Hepatocyte (in vitro differentiated cells): ENCODE measurements around the gene C10orf120. TPM values are rescaled to one million over a fixed set of nuclear protein-coding genes. Genes with fewer than 3 reads are reported as not detected.

Source experiments
- DNase-seq: peaks from one replicate; pipeline ENCODE4 v3.0.0-alpha.2; 2016; ENCODE audit warnings: low spot score
- H2AFZ ChIP-seq: fragments of 200-600 bp; sonication (generic); 2 replicates; pipeline ENCODE4 v1.6.0; 2016; ENCODE audit warnings: antibody characterized with exemption, mild to moderate bottlenecking
- H3K27ac ChIP-seq: fragments of 200-600 bp; sonication (generic); 2 replicates; pipeline ENCODE4 v1.5.1; 2016; ENCODE audit warnings: mild to moderate bottlenecking
- H3K27me3 ChIP-seq: fragments of 200-600 bp; sonication (generic); 2 replicates; pipeline ENCODE4 v1.6.1; 2016
- H3K36me3 ChIP-seq: fragments of 200-600 bp; sonication (generic); replicated peaks from 2 replicates; pipeline ENCODE4 v1.5.1; 2016; ENCODE audit warnings: low read depth; ENCODE audit not compliant: insufficient read depth
- H3K4me1 ChIP-seq: fragments of 200-600 bp; sonication (generic); 2 replicates; pipeline ENCODE4 v1.5.1; 2016; ENCODE audit warnings: mild to moderate bottlenecking, moderate library complexity; ENCODE audit not compliant: insufficient read depth
- H3K4me2 ChIP-seq: fragments of 200-600 bp; sonication (generic); 2 replicates; pipeline ENCODE4 v1.6.0; 2016
- H3K4me3 ChIP-seq: fragments of 200-600 bp; sonication (generic); 2 replicates; pipeline ENCODE4 v1.5.1; 2016; ENCODE audit warnings: mild to moderate bottlenecking
- H3K79me2 ChIP-seq: fragments of 200-600 bp; sonication (generic); 2 replicates; pipeline ENCODE4 v1.6.0; 2017; ENCODE audit warnings: mild to moderate bottlenecking
- H3K9me2 ChIP-seq: fragments of 200-600 bp; sonication (generic); replicated peaks from 2 replicates; pipeline ENCODE4 v1.6.0; 2017; ENCODE audit warnings: mild to moderate bottlenecking; ENCODE audit not compliant: insufficient read depth
- H3K9me3 ChIP-seq: fragments of 200-600 bp; sonication (generic); 2 replicates; pipeline ENCODE4 v1.5.1; 2016; ENCODE audit warnings: low read depth, mild to moderate bottlenecking
- H4K20me1 ChIP-seq: fragments of 200-600 bp; sonication (generic); 2 replicates; pipeline ENCODE4 v1.6.0; 2016; ENCODE audit warnings: mild to moderate bottlenecking; ENCODE audit not compliant: insufficient read depth, poor library complexity, severe bottlenecking
- EZH2 ChIP-seq: fragments of 200-600 bp; sonication (generic); IDR thresholded peaks from 2 replicates; pipeline ENCODE4 v1.6.1; 2016; ENCODE audit warnings: antibody characterized with exemption, mild to moderate bottlenecking, borderline replicate concordance
- EZH2phosphoT487 ChIP-seq: fragments of 200-600 bp; sonication (generic); IDR thresholded peaks from one replicate; pipeline ENCODE4 v1.6.1; 2018; ENCODE audit warnings: antibody characterized with exemption, mild to moderate bottlenecking, low read depth, moderate library complexity; ENCODE audit not compliant: unreplicated experiment, severe bottlenecking
- WGBS: methylation state at CpG from one replicate; pipeline ENCODE4 v1.1.6; 2016; ENCODE audit warnings: low lambda C conversion rate; ENCODE audit errors: missing lambda C conversion rate; 5-methylcytosine and 5-hydroxymethylcytosine counted together
- polyA plus RNA-seq: library from polyadenylated mRNA; unstranded; fragments of >200 nt; fragmentation: Nextera tagmentation; extraction: Ambion mirVana; gene quantifications from 2 replicates; pipeline ENCODE4 v1.2.1, GENCODE V29; 2016
- total RNA-seq: library from RNA; depleted of rRNA; stranded (reverse); fragments of >200 nt; gene quantifications from 2 replicates; pipeline ENCODE4 v1.2.3, GENCODE V29; 2014
- TF ChIP-seq, protein P1 (sequence below): fragments of 200-600 bp; sonication (generic); IDR thresholded peaks from 2 replicates; pipeline ENCODE4 v1.5.1; 2016; ENCODE audit warnings: antibody characterized with exemption, mild to moderate bottlenecking; ENCODE audit not compliant: poor library complexity

Gene C10orf120
- total and polyA plus RNA-seq, 2 experiments from 2014 or later, result not detected

DNA sequence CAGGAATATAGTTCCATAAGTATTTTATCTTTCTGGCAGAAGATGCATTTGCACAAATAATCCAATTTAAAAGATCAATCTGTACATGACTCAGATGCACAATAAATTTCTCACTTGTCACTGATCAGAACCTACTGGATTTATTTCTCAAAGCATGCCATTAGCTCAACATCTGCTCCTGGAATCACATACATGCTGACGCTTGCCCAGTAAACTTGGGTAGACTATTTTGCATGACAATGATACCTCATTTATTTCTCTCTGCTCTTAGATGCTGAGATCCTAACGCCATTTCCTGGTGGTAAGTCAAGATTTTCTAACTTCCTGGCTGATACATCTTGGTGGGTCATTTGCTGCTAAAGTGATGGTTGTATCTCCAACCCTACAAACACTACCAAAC is 33.8 kb upstream of the C10orf120 start:
- H3K36me3 ChIP-seq, result no peaks in the 10 kb centered on the region
- no peak overlapping the region for H3K27ac ChIP-seq

DNA sequence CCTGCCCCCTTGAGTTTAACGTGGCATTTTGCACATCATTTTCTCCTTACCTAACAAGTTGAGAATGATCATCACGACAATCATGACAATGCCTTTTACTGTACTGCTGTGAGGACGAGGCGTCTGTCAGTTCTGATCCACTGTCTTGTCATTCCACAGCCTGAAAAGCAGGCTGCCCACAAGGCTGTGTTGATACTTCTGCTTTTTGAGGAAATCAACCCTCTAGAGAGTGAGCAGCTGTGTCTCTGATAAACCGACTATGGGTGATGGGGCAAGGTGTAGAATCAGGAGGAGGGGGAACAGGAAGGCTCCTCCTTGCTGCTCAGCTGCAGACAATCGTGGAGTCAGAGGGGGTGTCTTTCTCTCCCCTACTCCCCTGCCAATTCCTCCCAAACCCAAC is 30.6 kb upstream of the C10orf120 start:
- H3K4me2 ChIP-seq, result no peak overlapping the region
- no peaks in the 10 kb centered on the region for H3K9me2 ChIP-seq
- H3K27me3 ChIP-seq, result peaks cover 17% of the 10 kb centered on the region
- WGBS, result 69% methylated on average over 6 of the region's 6 CpGs
- peaks cover 5% of the 10 kb centered on the region for H3K4me1 ChIP-seq
- TF ChIP-seq, protein P1, sequence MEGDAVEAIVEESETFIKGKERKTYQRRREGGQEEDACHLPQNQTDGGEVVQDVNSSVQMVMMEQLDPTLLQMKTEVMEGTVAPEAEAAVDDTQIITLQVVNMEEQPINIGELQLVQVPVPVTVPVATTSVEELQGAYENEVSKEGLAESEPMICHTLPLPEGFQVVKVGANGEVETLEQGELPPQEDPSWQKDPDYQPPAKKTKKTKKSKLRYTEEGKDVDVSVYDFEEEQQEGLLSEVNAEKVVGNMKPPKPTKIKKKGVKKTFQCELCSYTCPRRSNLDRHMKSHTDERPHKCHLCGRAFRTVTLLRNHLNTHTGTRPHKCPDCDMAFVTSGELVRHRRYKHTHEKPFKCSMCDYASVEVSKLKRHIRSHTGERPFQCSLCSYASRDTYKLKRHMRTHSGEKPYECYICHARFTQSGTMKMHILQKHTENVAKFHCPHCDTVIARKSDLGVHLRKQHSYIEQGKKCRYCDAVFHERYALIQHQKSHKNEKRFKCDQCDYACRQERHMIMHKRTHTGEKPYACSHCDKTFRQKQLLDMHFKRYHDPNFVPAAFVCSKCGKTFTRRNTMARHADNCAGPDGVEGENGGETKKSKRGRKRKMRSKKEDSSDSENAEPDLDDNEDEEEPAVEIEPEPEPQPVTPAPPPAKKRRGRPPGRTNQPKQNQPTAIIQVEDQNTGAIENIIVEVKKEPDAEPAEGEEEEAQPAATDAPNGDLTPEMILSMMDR, result no peak
- no peak for DNase-seq
- H3K4me3 ChIP-seq, result no peak overlapping the region
- H3K27ac ChIP-seq, result no peak overlapping the region
- H4K20me1 ChIP-seq, result no peaks in the 10 kb centered on the region
- no peaks in the 10 kb centered on the region for H3K36me3 ChIP-seq
- H2AFZ ChIP-seq, result no peak overlapping the region
- H3K9me3 ChIP-seq, result no peaks in the 10 kb centered on the region
- no peaks in the 10 kb centered on the region for H3K79me2 ChIP-seq

More for the DNA sequence above, 33.8 kb upstream of the C10orf120 start:
- H3K79me2 ChIP-seq, result no peaks in the 10 kb centered on the region
- no peaks in the 10 kb centered on the region for H4K20me1 ChIP-seq
- no peak for DNase-seq
- no peak overlapping the region for H2AFZ ChIP-seq
- no peak overlapping the region for H3K4me2 ChIP-seq
- no peak overlapping the region for H3K4me3 ChIP-seq
- 63% methylated on average over 2 of the region's 2 CpGs for WGBS
- H3K9me2 ChIP-seq, result no peaks in the 10 kb centered on the region
- no peak for TF ChIP-seq EZH2phosphoT487
- TF ChIP-seq, protein P1, result no peak
- TF ChIP-seq EZH2, result no peak
- H3K27me3 ChIP-seq, result peaks cover 17% of the 10 kb centered on the region
- H3K9me3 ChIP-seq, result no peaks in the 10 kb centered on the region
- no peaks in the 10 kb centered on the region for H3K4me1 ChIP-seq

- no peaks in the 10 kb centered on the region for H3K9me2 ChIP-seq
- 89% methylated on average over 9 of the region's 9 CpGs for WGBS
- TF ChIP-seq, protein P1, result no peak
- TF ChIP-seq EZH2 (no peak), EZH2phosphoT487 (no peak)
- H3K4me3 ChIP-seq, result no peak overlapping the region
- peaks cover 5% of the 10 kb centered on the region for H3K4me1 ChIP-seq
- no peak overlapping the region for H3K4me2 ChIP-seq
- no peaks in the 10 kb centered on the region for H4K20me1 ChIP-seq
- DNase-seq, result no peak
- no peaks in the 10 kb centered on the region for H3K79me2 ChIP-seq
- peaks cover 17% of the 10 kb centered on the region for H3K27me3 ChIP-seq
- H3K27ac ChIP-seq, result no peak overlapping the region
- no peak overlapping the region for H2AFZ ChIP-seq
- H3K9me3 ChIP-seq, result no peaks in the 10 kb centered on the region
- no peaks in the 10 kb centered on the region for H3K36me3 ChIP-seq
Measured at GRCh38 chr10:122729126-122729525, 29.5 kb upstream of the C10orf120 start.

DNA sequence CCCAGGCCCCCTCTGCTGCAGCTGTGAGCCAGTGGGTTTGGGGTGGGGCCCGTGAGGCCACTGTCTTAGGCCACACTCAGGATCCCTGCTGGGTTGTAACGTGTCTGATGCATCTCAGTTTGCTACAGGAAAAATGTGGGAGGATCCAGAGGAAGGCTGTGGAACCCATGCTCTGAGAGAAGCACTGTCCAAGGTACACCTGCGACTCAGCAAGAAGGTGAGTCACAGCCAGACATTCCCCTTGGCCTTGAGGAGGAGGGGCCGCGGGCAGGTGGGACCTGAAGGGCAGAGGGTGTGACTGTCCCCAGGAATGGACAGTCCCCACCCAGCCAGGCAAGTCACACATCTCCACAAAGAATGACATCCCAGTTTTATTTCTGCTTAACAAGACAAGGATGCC is 27.8 kb upstream of the C10orf120 start:
- H3K4me3 ChIP-seq, result no peak overlapping the region
- 54% methylated on average over 5 of the region's 5 CpGs for WGBS
- no peaks in the 10 kb centered on the region for H3K9me3 ChIP-seq
- H3K27ac ChIP-seq, result no peak overlapping the region
- H2AFZ ChIP-seq, result no peak overlapping the region
- TF ChIP-seq EZH2, result no peak
- TF ChIP-seq EZH2phosphoT487, result no peak
- TF ChIP-seq, protein P1, result no peak
- peaks cover 5% of the 10 kb centered on the region for H3K4me1 ChIP-seq
- peak; percentile 69 for DNase-seq
- no peaks in the 10 kb centered on the region for H4K20me1 ChIP-seq
- no peaks in the 10 kb centered on the region for H3K36me3 ChIP-seq
- H3K27me3 ChIP-seq, result peaks cover 15% of the 10 kb centered on the region
- no peaks in the 10 kb centered on the region for H3K9me2 ChIP-seq
- no peak overlapping the region for H3K4me2 ChIP-seq
- no peaks in the 10 kb centered on the region for H3K79me2 ChIP-seq
